ENCODE data around the gene RFX3. TPM values are rescaled to one million over a fixed set of nuclear protein-coding genes. Genes with fewer than 3 reads are reported as not detected.

Gene RFX3
- total RNA-seq, 1 experiment from 2014 or later: 9.9 TPM

DNA sequence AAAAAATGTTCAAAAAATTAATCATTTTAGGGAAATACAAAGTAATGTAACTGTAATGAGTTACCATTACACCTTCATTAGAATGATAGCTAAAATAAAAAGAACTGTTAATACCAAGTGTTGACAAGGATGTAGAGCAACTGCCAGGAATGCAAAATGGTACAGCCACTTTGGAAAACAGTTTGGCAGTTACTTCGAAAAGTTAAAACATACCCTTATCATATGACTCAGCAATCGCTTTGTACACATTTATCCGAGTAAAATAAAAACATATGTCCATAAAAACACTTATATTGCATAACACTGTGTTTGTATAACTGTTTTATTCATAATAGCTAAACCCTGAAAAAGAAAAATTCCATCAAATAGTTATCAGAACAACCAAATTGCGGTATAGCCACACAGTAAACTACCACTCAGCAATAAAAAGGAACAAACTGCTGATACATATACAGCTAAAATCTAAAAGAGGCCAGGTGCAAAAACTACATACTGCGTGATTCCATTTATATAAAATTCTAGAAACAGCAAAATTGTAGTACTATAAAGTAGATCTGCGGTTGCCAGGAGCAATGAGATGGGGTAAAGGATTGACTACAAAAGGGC, 61.7 kb downstream of the RFX3 start:
- Histone ChIP-seq H3K79me2 (ENCODE audit: insufficient read depth, low read length) (no peaks in the 10 kb centered on the region), H3K4me1 (ENCODE audit: insufficient read depth, low read length) (peaks cover 3% of the 10 kb centered on the region), H4K5ac (ENCODE audit: insufficient read length, low read depth, low read length) (no peak overlapping the region), H3K18ac (ENCODE audit: insufficient read length, low read depth, low read length) (no peak overlapping the region), H2BK5ac (ENCODE audit: insufficient read length, low read length) (no peak overlapping the region), H2BK12ac (ENCODE audit: insufficient read length, low read depth, low read length) (no peak overlapping the region), H3K4me2 (ENCODE audit: insufficient read depth, insufficient read length, low read length) (no peak overlapping the region), H3K9me3 (ENCODE audit: control insufficient read depth, low read depth, low read length) (no peaks in the 10 kb centered on the region), H3K27me3 (ENCODE audit: insufficient read depth, low read length) (no peaks in the 10 kb centered on the region), H3K27ac (ENCODE audit: insufficient read length, low read depth, low read length) (no peak overlapping the region), H3K4ac (ENCODE audit: low read depth, low read length) (no peak overlapping the region), H2BK15ac (ENCODE audit: low read depth, low read length) (no peak overlapping the region), H2AFZ (ENCODE audit: low read length) (no peak overlapping the region), H3K14ac (ENCODE audit: insufficient read depth, low read length) (no peak overlapping the region), H3K56ac (ENCODE audit: insufficient read length, low read depth, low read length) (no peak overlapping the region), H2AK5ac (ENCODE audit: insufficient read length, low read length) (no peak overlapping the region), H3T11ph (ENCODE audit: low read length) (no peak overlapping the region), H3K79me1 (ENCODE audit: insufficient read depth, low read depth, low read length, poor library complexity, severe bottlenecking) (no peaks in the 10 kb centered on the region), H3K23ac (ENCODE audit: insufficient read length, low read depth, low read length) (no peak overlapping the region), H2BK20ac (ENCODE audit: low read depth, low read length, poor library complexity, severe bottlenecking) (no peak overlapping the region), H4K20me1 (ENCODE audit: control insufficient read depth, insufficient read depth, insufficient read length) (no peaks in the 10 kb centered on the region), H4K8ac (replicated peaks; ENCODE audit: insufficient read length, low read depth, low read length) (no peak overlapping the region), H3K23me2 (ENCODE audit: insufficient read length, low read depth, low read length, poor library complexity, severe bottlenecking) (no peaks in the 10 kb centered on the region), H3K9ac (ENCODE audit: extremely low read depth, insufficient read length, low read length) (no peak overlapping the region), H4K91ac (ENCODE audit: insufficient read length, low read depth, low read length) (no peak overlapping the region), H2BK120ac (ENCODE audit: low read depth, low read length, poor library complexity, severe bottlenecking) (no peak overlapping the region)
- Mint-ChIP-seq H3K4me1 (peaks cover 12 to 16% of the 10 kb centered on the region in 2 experiments), H3K27me3 (ENCODE audit: low read depth) (no peaks in the 10 kb centered on the region), H3K36me3 (ENCODE audit: insufficient read depth in 1 of 3, low read depth in 3 of 3) (peaks cover 0 to 7% (median 2%) of the 10 kb centered on the region in 3 experiments; a peak in 3 of 7 replicates), H3K9me3 (no peaks in the 10 kb centered on the region; a peak in 1 of 5 replicates), H3K27ac (no peak overlapping the region), H3K4me3 (no peak overlapping the region)
- DNase-seq: no peak
- no CpG with 5 or more reads among the region's 6 CpGs for WGBS (ENCODE audit: extremely low coverage, insufficient read length, low lambda C conversion rate)
- TF ChIP-seq, protein P1, sequence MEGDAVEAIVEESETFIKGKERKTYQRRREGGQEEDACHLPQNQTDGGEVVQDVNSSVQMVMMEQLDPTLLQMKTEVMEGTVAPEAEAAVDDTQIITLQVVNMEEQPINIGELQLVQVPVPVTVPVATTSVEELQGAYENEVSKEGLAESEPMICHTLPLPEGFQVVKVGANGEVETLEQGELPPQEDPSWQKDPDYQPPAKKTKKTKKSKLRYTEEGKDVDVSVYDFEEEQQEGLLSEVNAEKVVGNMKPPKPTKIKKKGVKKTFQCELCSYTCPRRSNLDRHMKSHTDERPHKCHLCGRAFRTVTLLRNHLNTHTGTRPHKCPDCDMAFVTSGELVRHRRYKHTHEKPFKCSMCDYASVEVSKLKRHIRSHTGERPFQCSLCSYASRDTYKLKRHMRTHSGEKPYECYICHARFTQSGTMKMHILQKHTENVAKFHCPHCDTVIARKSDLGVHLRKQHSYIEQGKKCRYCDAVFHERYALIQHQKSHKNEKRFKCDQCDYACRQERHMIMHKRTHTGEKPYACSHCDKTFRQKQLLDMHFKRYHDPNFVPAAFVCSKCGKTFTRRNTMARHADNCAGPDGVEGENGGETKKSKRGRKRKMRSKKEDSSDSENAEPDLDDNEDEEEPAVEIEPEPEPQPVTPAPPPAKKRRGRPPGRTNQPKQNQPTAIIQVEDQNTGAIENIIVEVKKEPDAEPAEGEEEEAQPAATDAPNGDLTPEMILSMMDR (conservative IDR thresholded peaks at IDR 0.05): no peak

All from H9 (cell line).